Measurements from ENCODE around the gene TYRO3.

TYRO3 gene

GRCh38 chr15:41571948-41572347 is 12.9 kb downstream of the TYRO3 start:
- Histone ChIP-seq H3K9me3 (ENCODE audit: control insufficient read depth in 1 of 2, low read length in 2 of 2) (no peaks in the 10 kb centered on the region), H3K4me1 (ENCODE audit: control insufficient read depth in 1 of 2, insufficient read depth in 2 of 2, low read length in 2 of 2) (no peaks in the 10 kb centered on the region), H3K4me3 (ENCODE audit: low read depth in 1 of 2, low read length in 2 of 2) (no peak overlapping the region), H3K36me3 (ENCODE audit: control insufficient read depth in 1 of 2, insufficient read depth in 2 of 2, low read length in 2 of 2) (peaks cover 0 to 17% of the 10 kb centered on the region in 2 donors), H3K27me3 (ENCODE audit: control insufficient read depth in 1 of 2, insufficient read depth in 2 of 2, low read length in 2 of 2) (no peaks in the 10 kb centered on the region), H3K9ac (ENCODE audit: low read depth in 1 of 2, low read length in 2 of 2) (no peak overlapping the region), H3K27ac (ENCODE audit: low read depth, low read length) (no peak overlapping the region)

DNA sequence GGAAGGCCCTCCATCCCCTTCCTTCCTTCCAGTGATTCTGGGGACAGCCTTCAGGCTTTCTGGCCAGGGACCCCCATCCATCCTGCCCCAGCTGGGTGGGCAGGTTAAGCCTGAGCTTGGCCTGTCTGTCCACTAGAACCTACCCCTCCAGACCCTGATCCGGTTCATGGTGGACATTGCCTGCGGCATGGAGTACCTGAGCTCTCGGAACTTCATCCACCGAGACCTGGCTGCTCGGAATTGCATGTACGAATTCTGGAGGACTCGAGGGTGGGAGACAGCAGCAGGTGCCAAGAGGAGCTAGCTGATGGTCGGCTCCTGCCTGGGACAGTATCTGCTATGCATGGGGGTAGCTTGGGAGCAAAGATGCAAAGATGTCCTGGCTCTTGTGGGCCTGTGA is 13.9 kb downstream of the TYRO3 start:
- Histone ChIP-seq H3K4me1 (ENCODE audit: control insufficient read depth in 1 of 2, insufficient read depth in 2 of 2, low read length in 2 of 2) (no peaks in the 10 kb centered on the region), H3K27me3 (ENCODE audit: control insufficient read depth in 1 of 2, insufficient read depth in 2 of 2, low read length in 2 of 2) (no peaks in the 10 kb centered on the region), H3K9me3 (ENCODE audit: control insufficient read depth in 1 of 2, low read length in 2 of 2) (no peaks in the 10 kb centered on the region), H3K36me3 (ENCODE audit: control insufficient read depth in 1 of 2, insufficient read depth in 2 of 2, low read length in 2 of 2) (peaks cover 0 to 17% of the 10 kb centered on the region in 2 donors), H3K9ac (ENCODE audit: low read depth in 1 of 2, low read length in 2 of 2) (no peak overlapping the region), H3K4me3 (ENCODE audit: low read depth in 1 of 2, low read length in 2 of 2) (no peak overlapping the region), H3K27ac (ENCODE audit: low read depth, low read length) (no peak overlapping the region)

DNA sequence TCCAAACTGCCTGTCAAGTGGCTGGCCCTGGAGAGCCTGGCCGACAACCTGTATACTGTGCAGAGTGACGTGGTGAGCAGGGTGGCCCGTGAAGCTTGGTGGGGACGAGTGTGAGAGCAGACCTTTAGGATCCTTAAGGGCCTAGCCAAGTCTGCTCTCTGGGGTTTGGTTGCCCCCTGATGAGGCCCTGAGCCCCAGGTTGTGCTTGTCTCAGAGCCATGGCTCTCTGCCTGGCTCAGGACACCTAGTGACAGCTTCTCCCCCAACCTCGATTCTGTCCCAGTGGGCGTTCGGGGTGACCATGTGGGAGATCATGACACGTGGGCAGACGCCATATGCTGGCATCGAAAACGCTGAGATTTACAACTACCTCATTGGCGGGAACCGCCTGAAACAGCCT is 14.4 kb downstream of the TYRO3 start:
- H3K9me3 ChIP-seq (ENCODE audit: control insufficient read depth in 1 of 2, low read length in 2 of 2): no peaks in the 10 kb centered on the region
- no peaks in the 10 kb centered on the region for H3K27me3 ChIP-seq (ENCODE audit: control insufficient read depth in 1 of 2, insufficient read depth in 2 of 2, low read length in 2 of 2)
- H3K4me1 ChIP-seq (ENCODE audit: control insufficient read depth in 1 of 2, insufficient read depth in 2 of 2, low read length in 2 of 2): no peaks in the 10 kb centered on the region
- no peak overlapping the region for H3K27ac ChIP-seq (ENCODE audit: low read depth, low read length)
- no peak overlapping the region for H3K4me3 ChIP-seq (ENCODE audit: low read depth in 1 of 2, low read length in 2 of 2)
- peaks cover 0 to 17% of the 10 kb centered on the region in 2 donors for H3K36me3 ChIP-seq (ENCODE audit: control insufficient read depth in 1 of 2, insufficient read depth in 2 of 2, low read length in 2 of 2)
- no peak overlapping the region for H3K9ac ChIP-seq (ENCODE audit: low read depth in 1 of 2, low read length in 2 of 2)

DNA sequence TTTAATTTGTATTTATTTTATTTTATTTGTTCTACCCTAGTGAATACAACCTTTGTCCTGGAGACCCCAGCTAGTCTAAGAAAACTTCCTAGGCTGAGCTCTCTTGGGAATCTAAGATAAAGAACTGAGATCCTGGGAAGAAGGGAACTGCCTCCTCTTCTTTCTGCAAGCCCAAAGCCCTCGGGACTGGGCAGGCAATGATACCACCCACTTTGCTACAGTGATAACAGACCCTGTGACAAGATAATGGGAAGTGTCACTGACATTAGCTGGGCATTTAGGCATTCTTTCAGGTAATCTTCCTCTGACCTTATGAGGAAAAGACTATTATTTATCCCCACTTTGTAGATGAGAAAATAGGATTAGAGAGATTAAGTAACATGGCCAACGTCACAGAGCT is 15.1 kb downstream of the TYRO3 start:
- Histone ChIP-seq H3K4me1 (ENCODE audit: control insufficient read depth in 1 of 2, insufficient read depth in 2 of 2, low read length in 2 of 2) (no peaks in the 10 kb centered on the region), H3K9ac (ENCODE audit: low read depth in 1 of 2, low read length in 2 of 2) (no peak overlapping the region), H3K9me3 (ENCODE audit: control insufficient read depth in 1 of 2, low read length in 2 of 2) (no peaks in the 10 kb centered on the region), H3K4me3 (ENCODE audit: low read depth in 1 of 2, low read length in 2 of 2) (no peak overlapping the region), H3K27ac (ENCODE audit: low read depth, low read length) (no peak overlapping the region), H3K36me3 (ENCODE audit: control insufficient read depth in 1 of 2, insufficient read depth in 2 of 2, low read length in 2 of 2) (peaks cover 0 to 14% of the 10 kb centered on the region in 2 donors), H3K27me3 (ENCODE audit: control insufficient read depth in 1 of 2, insufficient read depth in 2 of 2, low read length in 2 of 2) (no peaks in the 10 kb centered on the region)

GRCh38 chr15:41575282-41575681 is 16.3 kb downstream of the TYRO3 start:
- H3K36me3 ChIP-seq (ENCODE audit: control insufficient read depth in 1 of 2, insufficient read depth in 2 of 2, low read length in 2 of 2): peaks cover 0 to 14% of the 10 kb centered on the region in 2 donors
- no peak overlapping the region for H3K27ac ChIP-seq (ENCODE audit: low read depth, low read length)
- H3K9ac ChIP-seq (ENCODE audit: low read depth in 1 of 2, low read length in 2 of 2): no peak overlapping the region
- H3K27me3 ChIP-seq (ENCODE audit: control insufficient read depth in 1 of 2, insufficient read depth in 2 of 2, low read length in 2 of 2): no peaks in the 10 kb centered on the region
- H3K9me3 ChIP-seq (ENCODE audit: control insufficient read depth in 1 of 2, low read length in 2 of 2): no peaks in the 10 kb centered on the region
- H3K4me3 ChIP-seq (ENCODE audit: low read depth in 1 of 2, low read length in 2 of 2): no peak overlapping the region
- H3K4me1 ChIP-seq (ENCODE audit: control insufficient read depth in 1 of 2, insufficient read depth in 2 of 2, low read length in 2 of 2): no peaks in the 10 kb centered on the region

DNA sequence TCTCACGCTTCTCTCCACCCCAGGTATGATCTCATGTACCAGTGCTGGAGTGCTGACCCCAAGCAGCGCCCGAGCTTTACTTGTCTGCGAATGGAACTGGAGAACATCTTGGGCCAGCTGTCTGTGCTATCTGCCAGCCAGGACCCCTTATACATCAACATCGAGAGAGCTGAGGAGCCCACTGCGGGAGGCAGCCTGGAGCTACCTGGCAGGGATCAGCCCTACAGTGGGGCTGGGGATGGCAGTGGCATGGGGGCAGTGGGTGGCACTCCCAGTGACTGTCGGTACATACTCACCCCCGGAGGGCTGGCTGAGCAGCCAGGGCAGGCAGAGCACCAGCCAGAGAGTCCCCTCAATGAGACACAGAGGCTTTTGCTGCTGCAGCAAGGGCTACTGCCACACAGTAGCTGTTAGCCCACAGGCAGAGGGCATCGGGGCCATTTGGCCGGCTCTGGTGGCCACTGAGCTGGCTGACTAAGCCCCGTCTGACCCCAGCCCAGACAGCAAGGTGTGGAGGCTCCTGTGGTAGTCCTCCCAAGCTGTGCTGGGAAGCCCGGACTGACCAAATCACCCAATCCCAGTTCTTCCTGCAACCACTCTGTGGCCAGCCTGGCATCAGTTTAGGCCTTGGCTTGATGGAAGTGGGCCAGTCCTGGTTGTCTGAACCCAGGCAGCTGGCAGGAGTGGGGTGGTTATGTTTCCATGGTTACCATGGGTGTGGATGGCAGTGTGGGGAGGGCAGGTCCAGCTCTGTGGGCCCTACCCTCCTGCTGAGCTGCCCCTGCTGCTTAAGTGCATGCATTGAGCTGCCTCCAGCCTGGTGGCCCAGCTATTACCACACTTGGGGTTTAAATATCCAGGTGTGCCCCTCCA is 19.1 kb downstream of the TYRO3 start:
- peaks cover 0 to 4% of the 10 kb centered on the region in 2 donors for H3K36me3 ChIP-seq (ENCODE audit: control insufficient read depth in 1 of 2, insufficient read depth in 2 of 2, low read length in 2 of 2)
- H3K4me3 ChIP-seq (ENCODE audit: low read depth in 1 of 2, low read length in 2 of 2): no peak overlapping the region
- no peak overlapping the region for H3K9ac ChIP-seq (ENCODE audit: low read depth in 1 of 2, low read length in 2 of 2)
- no peaks in the 10 kb centered on the region for H3K9me3 ChIP-seq (ENCODE audit: control insufficient read depth in 1 of 2, low read length in 2 of 2)
- H3K4me1 ChIP-seq (ENCODE audit: control insufficient read depth in 1 of 2, insufficient read depth in 2 of 2, low read length in 2 of 2): no peaks in the 10 kb centered on the region
- H3K27ac ChIP-seq (ENCODE audit: low read depth, low read length): no peak overlapping the region
- H3K27me3 ChIP-seq (ENCODE audit: control insufficient read depth in 1 of 2, insufficient read depth in 2 of 2, low read length in 2 of 2): no peaks in the 10 kb centered on the region

GRCh38 chr15:41578736-41579383 is 19.8 kb downstream of the TYRO3 start:
- Histone ChIP-seq H3K36me3 (ENCODE audit: control insufficient read depth in 1 of 2, insufficient read depth in 2 of 2, low read length in 2 of 2) (no peaks in the 10 kb centered on the region), H3K27me3 (ENCODE audit: control insufficient read depth in 1 of 2, insufficient read depth in 2 of 2, low read length in 2 of 2) (no peaks in the 10 kb centered on the region), H3K9me3 (ENCODE audit: control insufficient read depth in 1 of 2, low read length in 2 of 2) (no peaks in the 10 kb centered on the region), H3K4me3 (ENCODE audit: low read depth in 1 of 2, low read length in 2 of 2) (no peak overlapping the region), H3K27ac (ENCODE audit: low read depth, low read length) (no peak overlapping the region), H3K4me1 (ENCODE audit: control insufficient read depth in 1 of 2, insufficient read depth in 2 of 2, low read length in 2 of 2) (no peaks in the 10 kb centered on the region), H3K9ac (ENCODE audit: low read depth in 1 of 2, low read length in 2 of 2) (no peak overlapping the region)

DNA sequence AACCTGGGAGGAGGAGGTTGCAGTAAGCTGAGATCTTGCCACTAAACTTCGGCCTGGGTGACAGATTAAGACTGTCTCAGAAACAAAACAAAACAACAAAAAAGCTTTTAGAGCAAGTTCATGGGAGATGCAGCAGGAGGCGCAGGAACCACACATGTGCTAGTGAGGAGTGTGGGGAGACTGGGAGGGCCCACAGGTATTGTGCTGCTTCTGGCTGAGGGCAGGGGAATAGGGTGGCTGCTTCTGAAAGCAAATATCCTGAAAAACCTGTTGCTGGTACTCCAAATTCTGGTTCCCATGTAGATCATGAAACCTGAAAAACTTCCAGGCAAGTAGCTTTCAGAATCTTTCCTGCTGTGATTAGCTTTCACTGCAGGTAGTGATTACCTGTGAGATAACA is 22.1 kb downstream of the TYRO3 start:
- Histone ChIP-seq H3K9ac (ENCODE audit: low read depth in 1 of 2, low read length in 2 of 2) (no peak overlapping the region), H3K4me1 (ENCODE audit: control insufficient read depth in 1 of 2, insufficient read depth in 2 of 2, low read length in 2 of 2) (peaks cover 0 to 4% of the 10 kb centered on the region in 2 donors), H3K27ac (ENCODE audit: low read depth, low read length) (no peak overlapping the region), H3K27me3 (ENCODE audit: control insufficient read depth in 1 of 2, insufficient read depth in 2 of 2, low read length in 2 of 2) (no peaks in the 10 kb centered on the region), H3K36me3 (ENCODE audit: control insufficient read depth in 1 of 2, insufficient read depth in 2 of 2, low read length in 2 of 2) (no peaks in the 10 kb centered on the region), H3K4me3 (ENCODE audit: low read depth in 1 of 2, low read length in 2 of 2) (no peak overlapping the region), H3K9me3 (ENCODE audit: control insufficient read depth in 1 of 2, low read length in 2 of 2) (no peaks in the 10 kb centered on the region)

DNA sequence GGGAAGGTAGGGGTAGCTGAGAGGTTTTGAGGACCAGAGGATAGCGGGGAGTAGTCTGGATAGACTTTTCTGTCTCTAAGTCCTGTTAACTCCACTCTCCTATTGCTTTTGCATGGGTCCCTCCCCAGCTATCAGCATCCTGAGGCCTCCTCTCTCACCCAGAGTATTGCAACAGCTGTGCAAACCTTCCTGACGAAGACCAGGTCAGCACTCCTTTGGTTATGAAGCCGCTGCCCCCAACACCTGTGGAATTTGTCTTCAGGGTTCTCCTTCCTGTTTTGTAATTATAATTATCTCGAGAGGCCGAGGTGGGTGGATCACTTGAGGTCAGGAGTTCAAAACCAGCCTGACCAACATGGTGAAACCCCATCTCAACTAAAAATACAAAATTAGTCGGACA is 24.8 kb downstream of the TYRO3 start:
- Histone ChIP-seq H3K4me3 (ENCODE audit: low read depth in 1 of 2, low read length in 2 of 2) (no peak overlapping the region), H3K9me3 (ENCODE audit: control insufficient read depth in 1 of 2, low read length in 2 of 2) (no peaks in the 10 kb centered on the region), H3K9ac (ENCODE audit: low read depth in 1 of 2, low read length in 2 of 2) (no peak overlapping the region), H3K27me3 (ENCODE audit: control insufficient read depth in 1 of 2, insufficient read depth in 2 of 2, low read length in 2 of 2) (no peaks in the 10 kb centered on the region), H3K36me3 (ENCODE audit: control insufficient read depth in 1 of 2, insufficient read depth in 2 of 2, low read length in 2 of 2) (no peaks in the 10 kb centered on the region), H3K4me1 (ENCODE audit: control insufficient read depth in 1 of 2, insufficient read depth in 2 of 2, low read length in 2 of 2) (peaks cover 0 to 4% of the 10 kb centered on the region in 2 donors), H3K27ac (ENCODE audit: low read depth, low read length) (no peak overlapping the region)

GRCh38 chr15:41584636-41585126 is 25.7 kb downstream of the TYRO3 start:
- H3K4me3 ChIP-seq (ENCODE audit: low read depth in 1 of 2, low read length in 2 of 2): peak overlapping the region; percentile 70 to 74
- H3K4me1 ChIP-seq (ENCODE audit: control insufficient read depth in 1 of 2, insufficient read depth in 2 of 2, low read length in 2 of 2): peaks cover 0 to 4% of the 10 kb centered on the region in 2 donors
- no peak overlapping the region for H3K27ac ChIP-seq (ENCODE audit: low read depth, low read length)

More at GRCh38 chr15:41584636-41585126, 25.7 kb downstream of the TYRO3 start:
- Histone ChIP-seq H3K27me3 (ENCODE audit: control insufficient read depth in 1 of 2, insufficient read depth in 2 of 2, low read length in 2 of 2) (no peaks in the 10 kb centered on the region), H3K36me3 (ENCODE audit: control insufficient read depth in 1 of 2, insufficient read depth in 2 of 2, low read length in 2 of 2) (no peaks in the 10 kb centered on the region), H3K9ac (ENCODE audit: low read depth in 1 of 2, low read length in 2 of 2) (peak overlapping the region in 1 of 2 donors; percentile 38), H3K9me3 (ENCODE audit: control insufficient read depth in 1 of 2, low read length in 2 of 2) (no peaks in the 10 kb centered on the region)
